Thyroid gland (tissue), 4 donors: ENCODE results near the gene ACSM2B.

ENCODE experiments used
- CTCF ChIP-seq, 6 experiments: fragments of 200-600 bp in 3 of 6; fragments of 450-650 bp in 3 of 6; sonication (generic) in 3 of 6; IDR thresholded peaks; one replicate each; pipeline ENCODE4 v1.5.1; 2016 to 2019; ENCODE audit warnings: antibody characterized with exemption in 6 of 6, mild to moderate bottlenecking in 2 of 6, inconsistent platforms in 1 of 6, moderate library complexity in 1 of 6
- POLR2A ChIP-seq, 2 donors: fragments of 450-650 bp; IDR thresholded peaks; one replicate each; pipeline ENCODE4 v1.6.1; 2017; ENCODE audit warnings: antibody characterized with exemption in 2 of 2, mild to moderate bottlenecking in 2 of 2, moderate library complexity in 1 of 2

GRCh38 chr16:20515688-20516090 is 60.5 kb downstream of the ACSM2B start:
- no peak for TF ChIP-seq POLR2A (IDR thresholded peaks at IDR 0.05)
- no peak for TF ChIP-seq CTCF (IDR thresholded peaks at IDR 0.05)
